Liver (tissue), 3 donors: ENCODE results near the gene FBXO21.

ENCODE experiments used
- EGR1 ChIP-seq, 2 donors: IDR thresholded peaks; 2 replicates each; pipeline ENCODE4 v1.6.1; 2016 to 2018; ENCODE audit warnings: antibody characterized with exemption in 2 of 2, low read depth in 2 of 2
- FOXA2 ChIP-seq: IDR thresholded peaks from 2 replicates; pipeline ENCODE4 v1.6.1; 2016; ENCODE audit warnings: antibody characterized with exemption
- GABPA ChIP-seq, 2 donors: IDR thresholded peaks in 1 of 2; conservative IDR thresholded peaks in 1 of 2; 2 replicates each; pipeline ENCODE4 v1.6.1; 2016; ENCODE audit warnings: antibody characterized with exemption in 2 of 2, mild to moderate bottlenecking in 1 of 2, moderate library complexity in 1 of 2
- HNF4G ChIP-seq: IDR thresholded peaks from 2 replicates; pipeline ENCODE4 v1.6.1; 2016; ENCODE audit warnings: antibody characterized with exemption
- NR2F2 ChIP-seq: IDR thresholded peaks from 2 replicates; pipeline ENCODE4 v1.6.1; 2016; ENCODE audit warnings: antibody characterized with exemption
- RAD21 ChIP-seq, 2 donors: IDR thresholded peaks; 2 replicates each; pipeline ENCODE4 v1.6.1; 2016; ENCODE audit warnings: antibody characterized with exemption in 2 of 2, mild to moderate bottlenecking in 2 of 2
- REST ChIP-seq: IDR thresholded peaks from 2 replicates; pipeline ENCODE4 v1.6.1; 2016; ENCODE audit warnings: antibody characterized with exemption, mild to moderate bottlenecking
- RXRA ChIP-seq, 2 donors: IDR thresholded peaks; 2 replicates each; pipeline ENCODE4 v1.6.1; 2017 to 2018; ENCODE audit warnings: antibody characterized with exemption in 2 of 2, mild to moderate bottlenecking in 1 of 2
- SP1 ChIP-seq: IDR thresholded peaks from 2 replicates; pipeline ENCODE4 v1.6.1; 2018; ENCODE audit warnings: antibody characterized with exemption, mild to moderate bottlenecking
- TAF1 ChIP-seq: conservative IDR thresholded peaks from 2 replicates; pipeline ENCODE4 v1.6.1; 2016; ENCODE audit warnings: antibody characterized with exemption, mild to moderate bottlenecking
- YY1 ChIP-seq: IDR thresholded peaks from 2 replicates; pipeline ENCODE4 v1.6.1; 2016; ENCODE audit warnings: antibody characterized with exemption, mild to moderate bottlenecking
- TF ChIP-seq, protein P1 (sequence below): fragments of 150-350 bp; IDR thresholded peaks from 2 replicates; pipeline ENCODE4 v1.5.1; 2017; ENCODE audit warnings: improper control_type of control experiment, low read depth, low read length; ENCODE audit not compliant: missing input control
- TF ChIP-seq, protein P2 (sequence below): IDR thresholded peaks from 2 replicates; pipeline ENCODE4 v1.6.1; 2016; ENCODE audit warnings: antibody characterized with exemption
- donor health status: healthy.
- donor health status: healthy.

DNA sequence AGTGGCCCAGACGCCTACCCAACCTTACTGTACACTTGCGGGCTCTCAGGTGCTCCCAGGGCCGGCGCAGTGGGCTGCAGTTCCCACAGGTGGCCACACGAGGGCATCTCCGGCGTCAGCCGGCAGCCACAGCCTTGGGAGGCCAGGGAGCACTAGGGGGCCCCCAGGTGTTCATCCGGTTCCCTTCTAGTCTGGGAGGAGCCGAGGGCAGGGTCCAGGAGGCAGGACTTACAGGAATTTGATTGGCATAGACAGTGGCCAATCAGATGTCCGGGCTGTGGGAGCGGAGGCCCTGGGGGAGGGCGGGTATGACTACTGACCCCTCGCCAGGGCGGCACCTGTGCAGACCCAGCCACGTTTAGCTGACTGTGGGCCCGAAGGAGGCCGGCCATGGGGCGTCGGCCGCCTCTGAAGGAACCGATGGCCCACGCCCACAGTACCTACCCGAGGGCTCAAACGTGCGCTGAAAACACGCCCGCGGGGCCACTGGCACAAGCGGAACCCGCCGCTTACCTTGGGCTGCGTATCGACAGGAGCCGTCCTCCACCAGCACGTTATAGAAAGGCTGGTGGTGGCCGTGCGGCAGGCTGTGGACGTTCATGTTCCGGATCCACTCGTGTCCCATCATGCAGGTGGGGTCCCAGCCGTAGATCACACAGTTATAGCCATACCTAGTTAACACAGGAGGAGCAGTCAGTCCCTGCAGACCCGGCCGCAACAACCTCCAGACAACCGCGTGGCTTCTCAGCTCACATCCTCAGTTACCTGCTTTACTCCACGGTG lies 34.8 kb downstream of the FBXO21 start:
- TF ChIP-seq, protein P1, sequence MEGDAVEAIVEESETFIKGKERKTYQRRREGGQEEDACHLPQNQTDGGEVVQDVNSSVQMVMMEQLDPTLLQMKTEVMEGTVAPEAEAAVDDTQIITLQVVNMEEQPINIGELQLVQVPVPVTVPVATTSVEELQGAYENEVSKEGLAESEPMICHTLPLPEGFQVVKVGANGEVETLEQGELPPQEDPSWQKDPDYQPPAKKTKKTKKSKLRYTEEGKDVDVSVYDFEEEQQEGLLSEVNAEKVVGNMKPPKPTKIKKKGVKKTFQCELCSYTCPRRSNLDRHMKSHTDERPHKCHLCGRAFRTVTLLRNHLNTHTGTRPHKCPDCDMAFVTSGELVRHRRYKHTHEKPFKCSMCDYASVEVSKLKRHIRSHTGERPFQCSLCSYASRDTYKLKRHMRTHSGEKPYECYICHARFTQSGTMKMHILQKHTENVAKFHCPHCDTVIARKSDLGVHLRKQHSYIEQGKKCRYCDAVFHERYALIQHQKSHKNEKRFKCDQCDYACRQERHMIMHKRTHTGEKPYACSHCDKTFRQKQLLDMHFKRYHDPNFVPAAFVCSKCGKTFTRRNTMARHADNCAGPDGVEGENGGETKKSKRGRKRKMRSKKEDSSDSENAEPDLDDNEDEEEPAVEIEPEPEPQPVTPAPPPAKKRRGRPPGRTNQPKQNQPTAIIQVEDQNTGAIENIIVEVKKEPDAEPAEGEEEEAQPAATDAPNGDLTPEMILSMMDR, result peak; percentile 78
- peak in 1 of 2 donors; percentile 35 for TF ChIP-seq RXRA (IDR thresholded peaks at IDR 0.05)
- TF ChIP-seq FOXA2, result no peak
- TF ChIP-seq, protein P2, sequence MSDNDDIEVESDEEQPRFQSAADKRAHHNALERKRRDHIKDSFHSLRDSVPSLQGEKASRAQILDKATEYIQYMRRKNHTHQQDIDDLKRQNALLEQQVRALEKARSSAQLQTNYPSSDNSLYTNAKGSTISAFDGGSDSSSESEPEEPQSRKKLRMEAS, result no peak
- no peak for TF ChIP-seq REST
- TF ChIP-seq TAF1, result no peak
- TF ChIP-seq HNF4G, result no peak
- TF ChIP-seq GABPA (IDR thresholded peaks at IDR 0.05 in 1 of 2, conservative IDR thresholded peaks at IDR 0.05 in 1 of 2), result no peak
- no peak for TF ChIP-seq EGR1 (IDR thresholded peaks at IDR 0.05; ENCODE audit: low read depth in 2 of 2)
- TF ChIP-seq SP1, result peak; percentile 49
- TF ChIP-seq YY1, result no peak
- peak; percentile 70 to 82 for TF ChIP-seq RAD21 (IDR thresholded peaks at IDR 0.05)
- no peak for TF ChIP-seq NR2F2
